ENCODE measurements around the gene CD52.
"Not testable (repeated sequence)": the region's sequence is repeated elsewhere in the genome, so short reads cannot be mapped to it uniquely, and the experiment has no call there.

The CD52 gene

DNA sequence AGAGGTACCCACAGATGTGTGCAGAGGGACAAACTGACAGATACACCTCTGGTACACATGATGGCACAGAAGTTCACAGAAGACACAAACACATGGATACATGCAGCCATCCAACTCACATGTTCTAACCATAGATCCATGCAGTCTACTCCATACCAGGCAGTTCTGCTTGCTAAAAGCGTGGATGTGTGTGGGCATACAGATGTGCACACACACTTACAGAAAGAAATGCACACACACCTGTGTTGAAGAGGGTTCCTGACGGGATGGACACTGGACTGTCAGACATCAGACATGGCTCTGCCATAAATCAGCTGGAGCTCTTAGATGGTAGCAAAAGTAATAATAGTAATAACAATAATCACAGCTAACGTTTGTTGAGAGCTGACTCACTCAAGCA, 6.8 kb downstream of the CD52 start:
- H3K4ac ChIP-seq (ENCODE audit: low read depth, low read length): no peak overlapping the region
- no peak overlapping the region for H2AFZ ChIP-seq (ENCODE audit: insufficient read depth, low read length, poor library complexity)
- no peak overlapping the region for H3K9ac ChIP-seq (ENCODE audit: low read length)
- H2AK5ac ChIP-seq (ENCODE audit: low read length): no peak overlapping the region
- no peaks in the 10 kb centered on the region for H3K27me3 ChIP-seq (ENCODE audit: insufficient read depth, low read length)
- H4K8ac ChIP-seq (ENCODE audit: low read depth, low read length): no peak overlapping the region
- H3K36me3 ChIP-seq (ENCODE audit: control insufficient read depth in 1 of 2, insufficient read depth in 2 of 2, low read length in 2 of 2): peaks cover 44 to 49% of the 10 kb centered on the region in 2 experiments
- H3K4me2 ChIP-seq (ENCODE audit: low read length): no peak overlapping the region
- H3K79me2 ChIP-seq (ENCODE audit: control insufficient read depth, insufficient read depth, low read length, poor library complexity): no peaks in the 10 kb centered on the region
- no peak overlapping the region for H2BK120ac ChIP-seq (ENCODE audit: insufficient read depth, low read length, poor library complexity)
- no peak overlapping the region for H4K91ac ChIP-seq (ENCODE audit: low read depth, low read length)
- no peak overlapping the region for H3K4me3 ChIP-seq (ENCODE audit: low read depth, low read length)
- H3K14ac ChIP-seq (ENCODE audit: low read length): no peak overlapping the region
- no peak overlapping the region for H4K12ac ChIP-seq (ENCODE audit: low read depth, low read length)
- DNase-seq: no peak
- H2BK5ac ChIP-seq (ENCODE audit: low read depth, low read length, poor library complexity): no peak overlapping the region
- H3K18ac ChIP-seq (ENCODE audit: low read length): no peak overlapping the region
- H2BK12ac ChIP-seq (ENCODE audit: low read length): no peak overlapping the region
- no peaks in the 10 kb centered on the region for H3K4me1 ChIP-seq (ENCODE audit: control insufficient read depth in 1 of 2, insufficient read depth in 2 of 2, low read length in 2 of 2)
- no peak overlapping the region for H3K27ac ChIP-seq (ENCODE audit: low read depth, low read length)
- H3K79me1 ChIP-seq (ENCODE audit: low read length): no peaks in the 10 kb centered on the region
- peaks cover 5% of the 10 kb centered on the region for H3K9me3 ChIP-seq (ENCODE audit: insufficient read depth, low read depth, low read length)
- WGBS (ENCODE audit: extremely low coverage, insufficient coverage, insufficient read length): no CpG with 5 or more reads among the region's 3 CpGs
- no peak overlapping the region for H3K23ac ChIP-seq (ENCODE audit: low read length)

- Histone ChIP-seq H3K4me1 (ENCODE audit: control insufficient read depth in 1 of 2, insufficient read depth in 2 of 2, low read length in 2 of 2) (no peaks in the 10 kb centered on the region), H3K4ac (ENCODE audit: low read depth, low read length) (no peak overlapping the region), H3K27ac (ENCODE audit: low read depth, low read length) (no peak overlapping the region), H3K9me3 (ENCODE audit: insufficient read depth, low read depth, low read length) (peaks cover 5% of the 10 kb centered on the region), H3K9ac (ENCODE audit: low read length) (no peak overlapping the region), H2AFZ (ENCODE audit: insufficient read depth, low read length, poor library complexity) (no peak overlapping the region), H2BK120ac (ENCODE audit: insufficient read depth, low read length, poor library complexity) (no peak overlapping the region), H3K36me3 (ENCODE audit: control insufficient read depth in 1 of 2, insufficient read depth in 2 of 2, low read length in 2 of 2) (peaks cover 34 to 45% of the 10 kb centered on the region in 2 experiments), H3K79me1 (ENCODE audit: low read length) (no peaks in the 10 kb centered on the region), H4K8ac (ENCODE audit: low read depth, low read length) (peak overlapping the region; percentile 71), H3K4me3 (ENCODE audit: low read depth, low read length) (no peak overlapping the region), H3K27me3 (ENCODE audit: insufficient read depth, low read length) (no peaks in the 10 kb centered on the region), H3K4me2 (ENCODE audit: low read length) (no peak overlapping the region), H4K12ac (ENCODE audit: low read depth, low read length) (no peak overlapping the region), H3K18ac (ENCODE audit: low read length) (no peak overlapping the region), H2AK5ac (ENCODE audit: low read length) (no peak overlapping the region), H3K14ac (ENCODE audit: low read length) (peak overlapping the region; percentile 28), H4K91ac (ENCODE audit: low read depth, low read length) (peak overlapping the region; percentile 17), H3K79me2 (ENCODE audit: control insufficient read depth, insufficient read depth, low read length, poor library complexity) (no peaks in the 10 kb centered on the region), H2BK12ac (ENCODE audit: low read length) (no peak overlapping the region), H2BK5ac (ENCODE audit: low read depth, low read length, poor library complexity) (no peak overlapping the region), H3K23ac (ENCODE audit: low read length) (no peak overlapping the region)
- WGBS (ENCODE audit: extremely low coverage, insufficient coverage, insufficient read length): no CpG with 5 or more reads among the region's 8 CpGs
- DNase-seq: peak; percentile 5 to 7
Observed at GRCh38 chr1:26327956-26328362, 10.2 kb downstream of the CD52 start.

- Histone ChIP-seq H4K12ac (ENCODE audit: low read depth, low read length) (no peak overlapping the region), H2BK5ac (ENCODE audit: low read depth, low read length, poor library complexity) (no peak overlapping the region), H3K27ac (ENCODE audit: low read depth, low read length) (no peak overlapping the region), H4K8ac (ENCODE audit: low read depth, low read length) (no peak overlapping the region), H2AK5ac (ENCODE audit: low read length) (no peak overlapping the region), H3K4me2 (ENCODE audit: low read length) (no peak overlapping the region), H3K36me3 (ENCODE audit: control insufficient read depth in 1 of 2, insufficient read depth in 2 of 2, low read length in 2 of 2) (peaks cover 30 to 40% of the 10 kb centered on the region in 2 experiments), H3K9ac (ENCODE audit: low read length) (no peak overlapping the region), H3K9me3 (ENCODE audit: insufficient read depth, low read depth, low read length) (peaks cover 3% of the 10 kb centered on the region), H3K79me1 (ENCODE audit: low read length) (no peaks in the 10 kb centered on the region), H3K18ac (ENCODE audit: low read length) (no peak overlapping the region), H4K91ac (ENCODE audit: low read depth, low read length) (peak overlapping the region; percentile 17), H2AFZ (ENCODE audit: insufficient read depth, low read length, poor library complexity) (no peak overlapping the region), H2BK120ac (ENCODE audit: insufficient read depth, low read length, poor library complexity) (no peak overlapping the region), H3K4me1 (ENCODE audit: control insufficient read depth in 1 of 2, insufficient read depth in 2 of 2, low read length in 2 of 2) (no peaks in the 10 kb centered on the region), H3K27me3 (ENCODE audit: insufficient read depth, low read length) (no peaks in the 10 kb centered on the region), H3K23ac (ENCODE audit: low read length) (no peak overlapping the region), H3K4me3 (ENCODE audit: low read depth, low read length) (no peak overlapping the region), H3K79me2 (ENCODE audit: control insufficient read depth, insufficient read depth, low read length, poor library complexity) (no peaks in the 10 kb centered on the region), H3K14ac (ENCODE audit: low read length) (no peak overlapping the region), H3K4ac (ENCODE audit: low read depth, low read length) (no peak overlapping the region), H2BK12ac (ENCODE audit: low read length) (no peak overlapping the region)
- WGBS (ENCODE audit: extremely low coverage, insufficient coverage, insufficient read length): no CpG with 5 or more reads among the region's 8 CpGs
- DNase-seq: no peak
Observed at GRCh38 chr1:26328597-26328996, 10.8 kb downstream of the CD52 start.

- not testable (repeated sequence) for H2BK120ac ChIP-seq (ENCODE audit: insufficient read depth, low read length, poor library complexity); H4K8ac ChIP-seq (ENCODE audit: low read depth, low read length); H3K14ac ChIP-seq (ENCODE audit: low read length); H3K27ac ChIP-seq (ENCODE audit: low read depth, low read length); H4K12ac ChIP-seq (ENCODE audit: low read depth, low read length); H3K9me3 ChIP-seq (ENCODE audit: insufficient read depth, low read depth, low read length); H2BK12ac ChIP-seq (ENCODE audit: low read length); H2AK5ac ChIP-seq (ENCODE audit: low read length); DNase-seq; H3K79me2 ChIP-seq (ENCODE audit: control insufficient read depth, insufficient read depth, low read length, poor library complexity); H3K4me2 ChIP-seq (ENCODE audit: low read length); H3K27me3 ChIP-seq (ENCODE audit: insufficient read depth, low read length); H4K91ac ChIP-seq (ENCODE audit: low read depth, low read length); H3K4me3 ChIP-seq (ENCODE audit: low read depth, low read length); H2AFZ ChIP-seq (ENCODE audit: insufficient read depth, low read length, poor library complexity); H3K79me1 ChIP-seq (ENCODE audit: low read length); H3K4ac ChIP-seq (ENCODE audit: low read depth, low read length); H3K9ac ChIP-seq (ENCODE audit: low read length); H3K23ac ChIP-seq (ENCODE audit: low read length); H2BK5ac ChIP-seq (ENCODE audit: low read depth, low read length, poor library complexity); H3K18ac ChIP-seq (ENCODE audit: low read length); H3K4me1 ChIP-seq (ENCODE audit: control insufficient read depth in 1 of 2, insufficient read depth in 2 of 2, low read length in 2 of 2)
- WGBS (ENCODE audit: extremely low coverage, insufficient coverage, insufficient read length): no CpG with 5 or more reads among the region's 4 CpGs
- H3K36me3 ChIP-seq (ENCODE audit: control insufficient read depth in 1 of 2, insufficient read depth in 2 of 2, low read length in 2 of 2): peaks cover 24 to 32% of the 10 kb centered on the region in 2 experiments
Observed at GRCh38 chr1:26329380-26329779, 11.6 kb downstream of the CD52 start.
